ENCODE measurements around the gene MYCBPAP. TPM values are rescaled to one million over a fixed set of nuclear protein-coding genes. Genes with fewer than 3 reads are reported as not detected.

The MYCBPAP gene
- total RNA-seq, 6 experiments from 2014 or later, result 0.51 TPM; not detected in 5

- 79% methylated on average over 5 of the region's 20 CpGs for WGBS (ENCODE audit: insufficient coverage, low coverage, low lambda C conversion rate, missing lambda C conversion rate)
- Histone ChIP-seq H3K9me3 (no peaks in the 10 kb centered on the region), H3K4me3 (no peak overlapping the region), H3K27me3 (no peaks in the 10 kb centered on the region), H3K27ac (no peak overlapping the region), H3K4me1 (peaks cover 0 to 20% (median 3%) of the 10 kb centered on the region in 4 donors), H3K36me3 (no peaks in the 10 kb centered on the region)
- intact Hi-C loops (cut with DNase I), result no loop called here
- DNase-seq (peak in 2 of 3 donors; percentile 29 to 54), ATAC-seq (no peak)
- TF ChIP-seq CTCF (IDR thresholded peaks at IDR 0.05) (no peak), POLR2A (IDR thresholded peaks at IDR 0.05) (no peak)
Measured at GRCh38 chr17:50538549-50539410, 30.5 kb downstream of the MYCBPAP start.

GRCh38 chr17:50539762-50540559, 31.7 kb downstream of the MYCBPAP start:
- Histone ChIP-seq H3K4me1 (peaks cover 0 to 18% (median 3%) of the 10 kb centered on the region in 4 donors), H3K27me3 (no peaks in the 10 kb centered on the region), H3K36me3 (no peaks in the 10 kb centered on the region), H3K9me3 (no peaks in the 10 kb centered on the region), H3K27ac (no peak overlapping the region), H3K4me3 (no peak overlapping the region)
- ATAC-seq (peak in 1 of 4 donors; percentile 4), DNase-seq (peak in 1 of 3 donors; percentile 34)
- 75% methylated on average over 3 of the region's 15 CpGs for WGBS (ENCODE audit: insufficient coverage, low coverage, low lambda C conversion rate, missing lambda C conversion rate)
- TF ChIP-seq POLR2A (IDR thresholded peaks at IDR 0.05) (no peak), CTCF (IDR thresholded peaks at IDR 0.05) (no peak)
- intact Hi-C loops (cut with DNase I), result no loop called here

- Histone ChIP-seq H3K27ac (no peak overlapping the region), H3K36me3 (no peaks in the 10 kb centered on the region), H3K4me1 (peaks cover 0 to 18% (median 3%) of the 10 kb centered on the region in 4 donors), H3K27me3 (no peaks in the 10 kb centered on the region), H3K4me3 (no peak overlapping the region), H3K9me3 (no peaks in the 10 kb centered on the region)
- 100% methylated on average over 2 of the region's 11 CpGs for WGBS (ENCODE audit: insufficient coverage, low coverage, low lambda C conversion rate, missing lambda C conversion rate)
- ATAC-seq (no peak), DNase-seq (peak in 1 of 3 donors; percentile 20)
- no peak for TF ChIP-seq POLR2A (IDR thresholded peaks at IDR 0.05)
- TF ChIP-seq CTCF (IDR thresholded peaks at IDR 0.05), result no peak
- intact Hi-C loops (cut with DNase I), result no loop called here
Measured at GRCh38 chr17:50540560-50541401, 32.5 kb downstream of the MYCBPAP start.

GRCh38 chr17:50541402-50541715, 33.1 kb downstream of the MYCBPAP start:
- 53% methylated on average over 3 of the region's 9 CpGs for WGBS (ENCODE audit: insufficient coverage, low coverage, low lambda C conversion rate, missing lambda C conversion rate)
- Histone ChIP-seq H3K27me3 (no peaks in the 10 kb centered on the region), H3K9me3 (no peaks in the 10 kb centered on the region), H3K4me3 (peak overlapping the region; percentile 45 to 59 (median 54)), H3K36me3 (no peaks in the 10 kb centered on the region), H3K4me1 (peaks cover 0 to 18% (median 3%) of the 10 kb centered on the region in 4 donors), H3K27ac (no peak overlapping the region)
- intact Hi-C loops (cut with DNase I), result no loop called here
- no peak for ATAC-seq
- DNase-seq, result no peak
- no peak for TF ChIP-seq POLR2A (IDR thresholded peaks at IDR 0.05)
- no peak for TF ChIP-seq CTCF (IDR thresholded peaks at IDR 0.05)

Data from right lobe of liver (tissue), 6 donors.